HFF-Myc (cell line): ENCODE measurements around the gene ARL8B.

Source experiments
- DNase-seq: peaks from one replicate; pipeline ENCODE4 v3.0.0-alpha.2; 2011; ENCODE audit warnings: low read depth; ENCODE audit errors: extremely low read depth
- H3K4me3 ChIP-seq: replicated peaks from 2 replicates; pipeline ENCODE4 v1.5.1; 2011; ENCODE audit warnings: low read depth, mild to moderate bottlenecking, control low read depth, low read length
- TF ChIP-seq, protein P1 (sequence below): IDR thresholded peaks from 2 replicates; pipeline ENCODE4 v1.5.1; 2012; ENCODE audit warnings: mild to moderate bottlenecking, low read depth, low read length, control low read depth; ENCODE audit errors: missing control alignments

Gene ARL8B

DNA sequence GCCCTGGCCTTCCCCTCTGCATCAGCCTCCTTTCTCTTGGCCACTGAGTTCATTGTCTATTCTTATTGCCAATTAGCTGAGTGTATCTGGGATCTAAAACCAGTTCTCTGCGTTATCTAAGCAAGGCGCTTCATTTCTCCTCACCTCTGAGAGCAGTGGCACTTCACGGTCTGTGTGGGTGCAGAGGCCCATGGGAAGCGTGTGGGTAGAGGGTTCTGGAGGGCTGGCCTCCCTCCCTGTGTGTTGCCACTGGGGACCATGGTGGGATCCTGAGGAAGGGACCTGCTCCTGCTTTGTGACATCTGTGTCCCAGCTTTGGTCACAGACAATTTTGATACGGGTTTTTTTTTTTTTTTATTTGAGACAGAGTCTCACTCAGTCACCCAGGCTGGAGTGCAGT is 98.1 kb downstream of the ARL8B start:
- no peak overlapping the region for H3K4me3 ChIP-seq
- TF ChIP-seq, protein P1, sequence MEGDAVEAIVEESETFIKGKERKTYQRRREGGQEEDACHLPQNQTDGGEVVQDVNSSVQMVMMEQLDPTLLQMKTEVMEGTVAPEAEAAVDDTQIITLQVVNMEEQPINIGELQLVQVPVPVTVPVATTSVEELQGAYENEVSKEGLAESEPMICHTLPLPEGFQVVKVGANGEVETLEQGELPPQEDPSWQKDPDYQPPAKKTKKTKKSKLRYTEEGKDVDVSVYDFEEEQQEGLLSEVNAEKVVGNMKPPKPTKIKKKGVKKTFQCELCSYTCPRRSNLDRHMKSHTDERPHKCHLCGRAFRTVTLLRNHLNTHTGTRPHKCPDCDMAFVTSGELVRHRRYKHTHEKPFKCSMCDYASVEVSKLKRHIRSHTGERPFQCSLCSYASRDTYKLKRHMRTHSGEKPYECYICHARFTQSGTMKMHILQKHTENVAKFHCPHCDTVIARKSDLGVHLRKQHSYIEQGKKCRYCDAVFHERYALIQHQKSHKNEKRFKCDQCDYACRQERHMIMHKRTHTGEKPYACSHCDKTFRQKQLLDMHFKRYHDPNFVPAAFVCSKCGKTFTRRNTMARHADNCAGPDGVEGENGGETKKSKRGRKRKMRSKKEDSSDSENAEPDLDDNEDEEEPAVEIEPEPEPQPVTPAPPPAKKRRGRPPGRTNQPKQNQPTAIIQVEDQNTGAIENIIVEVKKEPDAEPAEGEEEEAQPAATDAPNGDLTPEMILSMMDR, result no peak
- no peak for DNase-seq

DNA sequence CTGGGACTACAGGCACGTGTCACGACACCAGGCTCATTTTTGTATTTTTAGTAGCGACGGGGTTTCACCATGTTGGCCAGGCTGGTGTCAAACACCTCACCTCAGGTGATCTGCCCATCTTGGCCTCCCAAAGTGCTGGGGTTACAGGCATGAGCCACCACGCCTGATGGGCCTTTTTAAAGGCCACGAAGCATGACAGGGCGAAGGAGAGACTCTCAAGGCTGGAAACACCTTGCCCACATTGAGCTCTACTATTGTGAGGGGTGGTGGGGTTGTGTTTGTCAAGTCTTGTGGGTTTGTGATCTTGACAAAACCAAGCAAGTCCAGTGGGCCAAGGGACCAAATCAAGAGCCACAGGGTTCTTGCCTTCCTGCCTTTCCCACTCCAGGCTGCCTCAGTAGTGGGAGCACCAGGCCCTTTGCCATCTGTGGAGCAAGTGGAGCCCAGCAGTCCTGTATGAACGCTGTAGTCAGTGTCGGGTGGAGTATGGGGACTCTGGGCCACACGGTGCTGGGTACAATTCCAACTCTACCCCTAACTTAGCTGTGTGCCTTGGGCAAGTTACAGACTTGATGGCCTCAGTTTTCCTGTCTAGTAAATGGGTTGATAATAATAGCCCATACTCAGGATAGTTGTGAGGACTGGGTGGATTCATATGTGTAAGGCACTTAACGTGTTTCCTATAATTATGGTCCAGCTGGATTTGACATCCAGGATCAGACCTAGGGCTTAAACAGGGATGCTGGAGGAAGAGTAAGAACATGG is 98.8 kb downstream of the ARL8B start:
- TF ChIP-seq, protein P1, result no peak
- no peak for DNase-seq

DNA sequence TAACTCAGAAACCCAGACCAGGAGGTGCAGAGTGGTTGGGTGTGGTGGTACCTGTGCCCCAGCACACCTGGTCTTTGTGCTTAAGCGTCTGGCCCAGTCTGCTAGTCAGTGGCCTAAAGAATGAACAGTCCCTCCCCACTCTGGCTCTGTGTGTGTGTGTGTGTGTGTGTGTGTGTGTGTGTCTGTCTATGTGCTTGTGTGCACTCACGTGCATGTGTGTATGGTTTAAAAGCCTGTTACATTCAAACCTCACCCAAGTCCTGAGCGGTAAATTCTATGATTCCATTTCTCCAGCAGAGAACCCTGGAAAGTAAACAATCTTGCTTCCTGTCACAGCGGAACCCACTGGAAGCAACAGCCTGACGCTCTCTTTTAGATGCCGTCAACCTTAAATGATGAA is 99.6 kb downstream of the ARL8B start:
- DNase-seq, result no peak
- TF ChIP-seq, protein P1, result no peak
- no peak overlapping the region for H3K4me3 ChIP-seq

More for the DNA sequence above, 98.8 kb downstream of the ARL8B start:
- no peak overlapping the region for H3K4me3 ChIP-seq

- DNase-seq, result no peak
- no peak overlapping the region for H3K4me3 ChIP-seq
- TF ChIP-seq, protein P1, result no peak
These were observed 100.4 kb downstream of the ARL8B start for GRCh38 chr3:5222283-5223005.

- no peak overlapping the region for H3K4me3 ChIP-seq
- TF ChIP-seq, protein P1, result no peak
- peak; percentile 2 for DNase-seq
These were observed 104.7 kb downstream of the ARL8B start for GRCh38 chr3:5226783-5227182.

DNA sequence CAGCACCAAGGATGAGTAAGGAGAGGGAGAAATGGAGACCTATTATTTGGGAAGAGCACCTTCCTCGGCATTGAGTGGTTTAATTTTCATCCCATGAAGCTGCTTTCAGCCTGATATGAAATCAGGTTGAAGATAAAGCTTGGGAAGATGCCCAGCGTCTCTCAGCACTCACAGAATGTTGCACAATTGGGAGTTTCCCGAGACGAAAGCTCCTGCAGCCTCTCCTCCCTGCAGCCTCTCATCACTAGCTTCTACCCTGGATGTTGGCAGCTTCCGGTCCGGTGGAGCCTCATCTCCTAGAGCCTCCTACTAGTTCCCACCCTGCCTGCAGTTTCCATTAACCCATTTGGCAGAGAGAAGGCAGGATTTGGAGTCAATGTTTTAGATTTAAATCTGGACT is 105.7 kb downstream of the ARL8B start:
- H3K4me3 ChIP-seq, result no peak overlapping the region
- TF ChIP-seq, protein P1, result no peak
- DNase-seq, result no peak
